Stomach (tissue), 9 donors: ENCODE results near the gene NTM. TPM values are rescaled to one million over a fixed set of nuclear protein-coding genes. Genes with fewer than 3 reads are reported as not detected.

ENCODE experiments used
- DNase-seq, 2 donors: peaks; one replicate each; pipeline versions ENCODE4 v3.0.0 to v3.0.0-alpha.2; 2013 to 2019
- H3K27ac ChIP-seq, 5 donors: fragments of 200-600 bp in 4 of 5; sonication (generic) in 4 of 5; one replicate each; pipeline ENCODE4 v1.5.1; 2013 to 2019; ENCODE audit warnings: mild to moderate bottlenecking in 1 of 5, moderate library complexity in 1 of 5
- H3K27me3 ChIP-seq, 3 donors: fragments of 200-600 bp; sonication (generic); one replicate each; pipeline ENCODE4 v1.5.1; 2017 to 2019; ENCODE audit warnings: mixed run types in 1 of 3
- H3K36me3 ChIP-seq, 4 donors: fragments of 200-600 bp; sonication (generic); 1 replicate in 3 of 4; 2 replicates in 1 of 4; pipeline ENCODE4 v1.5.1; 2016 to 2019
- H3K4me1 ChIP-seq, 4 donors: fragments of 200-600 bp; sonication (generic); one replicate each; pipeline ENCODE4 v1.5.1; 2016 to 2019
- H3K4me3 ChIP-seq, 4 donors: fragments of 200-600 bp; sonication (generic) in 3 of 4; one replicate each; pipeline ENCODE4 v1.5.1; 2016 to 2019; ENCODE audit warnings: mild to moderate bottlenecking in 1 of 4
- H3K9me3 ChIP-seq, 4 donors: fragments of 200-600 bp; sonication (generic); one replicate each; pipeline ENCODE4 v1.5.1; 2016 to 2019
- EP300 ChIP-seq: sonication (generic); formaldehyde crosslinking; IDR thresholded peaks from one replicate; pipeline ENCODE4 v1.6.1; 2017; ENCODE audit warnings: antibody characterized with exemption
- POLR2A ChIP-seq, 4 donors: fragments of 450-650 bp; IDR thresholded peaks; one replicate each; pipeline ENCODE4 v1.6.1; 2016; ENCODE audit warnings: antibody characterized with exemption in 4 of 4, control low read depth in 2 of 4, mild to moderate bottlenecking in 1 of 4, moderate library complexity in 1 of 4
- POLR2AphosphoS5 ChIP-seq, 3 donors: sonication (generic); formaldehyde crosslinking; IDR thresholded peaks; one replicate each; pipeline ENCODE4 v1.6.1; 2016; ENCODE audit warnings: antibody characterized with exemption in 3 of 3
- WGBS, 5 donors: extraction: QIAGEN DNeasy Blood & Tissue Kit in 3 of 5; methylation state at CpG; one replicate each; pipeline versions ENCODE4 v1.1.5 to v1.1.7; 2013 to 2018; 5-methylcytosine and 5-hydroxymethylcytosine counted together
- intact Hi-C: fragments of 100-400 bp; cut with DNase I; formaldehyde crosslinking; loops from one replicate; pipeline ENCODE4 v1.15.1; 2023; ENCODE audit warnings: low total_unique reads
- polyA plus RNA-seq, 3 donors: library from polyadenylated mRNA; stranded (reverse); fragments of 200-250 nt; gene quantifications; one replicate each; pipeline ENCODE4 v1.2.3, GENCODE V29; 2013
- total RNA-seq, 5 donors: library from RNA; depleted of rRNA; stranded (reverse); fragments of >200 nt; gene quantifications; one replicate each; pipeline versions ENCODE4 v1.1.0 to v1.2.3, GENCODE V29; 2014 to 2016
- TF ChIP-seq, protein P1 (sequence below), 7 experiments: fragments of 450-650 bp in 4 of 7; fragments of 200-600 bp in 3 of 7; sonication (generic) in 3 of 7; IDR thresholded peaks; one replicate each; pipeline ENCODE4 v1.5.1; 2016 to 2019; ENCODE audit warnings: antibody characterized with exemption in 7 of 7, control low read depth in 2 of 7, mild to moderate bottlenecking in 1 of 7
- donor health status: healthy with polysubstance abuse.
- donor health status: Bipolar disorder and iron deficiency.
- donor health status: healthy.

NTM gene
- total and polyA plus RNA-seq, 8 donors, result 0.50 to 8.4 (median 1.3) TPM; not detected in 3

- Histone ChIP-seq H3K27ac (no peak overlapping the region), H3K4me3 (no peak overlapping the region), H3K27me3 (no peaks in the 10 kb centered on the region), H3K9me3 (no peaks in the 10 kb centered on the region), H3K4me1 (no peaks in the 10 kb centered on the region), H3K36me3 (no peaks in the 10 kb centered on the region)
- no peak for DNase-seq
- no peak for TF ChIP-seq POLR2AphosphoS5 (IDR thresholded peaks at IDR 0.05)
- TF ChIP-seq, protein P1, sequence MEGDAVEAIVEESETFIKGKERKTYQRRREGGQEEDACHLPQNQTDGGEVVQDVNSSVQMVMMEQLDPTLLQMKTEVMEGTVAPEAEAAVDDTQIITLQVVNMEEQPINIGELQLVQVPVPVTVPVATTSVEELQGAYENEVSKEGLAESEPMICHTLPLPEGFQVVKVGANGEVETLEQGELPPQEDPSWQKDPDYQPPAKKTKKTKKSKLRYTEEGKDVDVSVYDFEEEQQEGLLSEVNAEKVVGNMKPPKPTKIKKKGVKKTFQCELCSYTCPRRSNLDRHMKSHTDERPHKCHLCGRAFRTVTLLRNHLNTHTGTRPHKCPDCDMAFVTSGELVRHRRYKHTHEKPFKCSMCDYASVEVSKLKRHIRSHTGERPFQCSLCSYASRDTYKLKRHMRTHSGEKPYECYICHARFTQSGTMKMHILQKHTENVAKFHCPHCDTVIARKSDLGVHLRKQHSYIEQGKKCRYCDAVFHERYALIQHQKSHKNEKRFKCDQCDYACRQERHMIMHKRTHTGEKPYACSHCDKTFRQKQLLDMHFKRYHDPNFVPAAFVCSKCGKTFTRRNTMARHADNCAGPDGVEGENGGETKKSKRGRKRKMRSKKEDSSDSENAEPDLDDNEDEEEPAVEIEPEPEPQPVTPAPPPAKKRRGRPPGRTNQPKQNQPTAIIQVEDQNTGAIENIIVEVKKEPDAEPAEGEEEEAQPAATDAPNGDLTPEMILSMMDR (IDR thresholded peaks at IDR 0.05), result no peak
- intact Hi-C loops, result no loop called here
- WGBS, 5 donors, result 86 to 88% (median 87%) methylated on average over 17 of the region's 17 CpGs
Observed at GRCh38 chr11:132256528-132257279, 886.3 kb downstream of the NTM start.

- H3K36me3 ChIP-seq, result no peaks in the 10 kb centered on the region
- TF ChIP-seq POLR2AphosphoS5 (IDR thresholded peaks at IDR 0.05), result no peak
- TF ChIP-seq POLR2A (IDR thresholded peaks at IDR 0.05), result no peak
- TF ChIP-seq, protein P1 (IDR thresholded peaks at IDR 0.05), result no peak
- TF ChIP-seq EP300, result no peak
- 77 to 84% (median 80%) methylated on average over 5 of the region's 5 CpGs for WGBS, 5 donors
- no peak overlapping the region for H3K4me3 ChIP-seq
- no peaks in the 10 kb centered on the region for H3K4me1 ChIP-seq
- H3K27me3 ChIP-seq, result no peaks in the 10 kb centered on the region
- H3K9me3 ChIP-seq, result no peaks in the 10 kb centered on the region
- intact Hi-C loops, result no loop called here
- DNase-seq, result no peak
- no peak overlapping the region for H3K27ac ChIP-seq
Observed at GRCh38 chr11:132257871-132258270, 887.5 kb downstream of the NTM start.

DNA sequence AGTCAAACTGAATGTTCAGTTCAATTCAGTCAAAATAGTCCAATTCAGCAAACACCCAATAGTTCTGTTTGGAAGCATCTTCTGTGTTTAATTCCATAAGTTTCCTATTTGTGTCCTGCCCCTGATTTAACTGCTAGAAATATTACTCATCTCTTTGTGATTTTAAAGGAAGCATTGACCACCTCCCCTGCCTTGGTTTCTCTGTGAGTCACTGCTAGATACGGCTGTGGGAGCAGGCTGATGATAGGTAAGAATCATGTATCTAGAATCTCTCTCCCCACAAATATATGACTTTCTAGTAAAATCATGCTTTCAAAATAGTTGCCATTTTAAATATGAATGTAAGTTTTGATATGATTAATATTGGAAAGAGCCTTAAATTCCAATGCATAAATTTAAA, 888.5 kb downstream of the NTM start:
- H3K27ac ChIP-seq, result no peak overlapping the region
- intact Hi-C loops, result no loop called here
- TF ChIP-seq POLR2AphosphoS5 (IDR thresholded peaks at IDR 0.05) (no peak), POLR2A (IDR thresholded peaks at IDR 0.05) (no peak), EP300 (no peak)
- TF ChIP-seq, protein P1 (IDR thresholded peaks at IDR 0.05), result no peak
- no peaks in the 10 kb centered on the region for H3K4me1 ChIP-seq
- DNase-seq, result no peak
- no peaks in the 10 kb centered on the region for H3K36me3 ChIP-seq
- no peak overlapping the region for H3K4me3 ChIP-seq
- no peaks in the 10 kb centered on the region for H3K27me3 ChIP-seq
- H3K9me3 ChIP-seq, result no peaks in the 10 kb centered on the region
- WGBS, 5 donors, result 81 to 88% (median 88%) methylated on average over 1 of the region's 1 CpG

DNA sequence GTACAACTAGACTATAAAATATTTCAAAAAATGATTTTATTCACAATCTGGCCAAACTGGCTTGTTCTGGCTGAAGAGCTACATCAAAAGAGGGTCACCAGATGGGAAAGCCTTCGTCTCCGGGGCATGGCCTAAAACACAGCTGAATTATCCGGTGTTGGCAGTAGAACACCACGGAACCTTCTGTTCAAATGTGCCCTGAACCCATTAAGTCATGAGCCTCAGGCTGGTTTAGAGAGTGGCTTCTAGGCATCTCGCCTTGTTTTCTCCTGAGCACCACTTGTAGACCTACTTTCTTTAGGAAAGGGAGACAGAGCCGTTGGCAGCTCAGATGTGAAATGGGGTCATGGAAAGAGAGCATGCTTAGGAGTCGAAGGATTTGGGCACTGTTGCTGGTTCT, 890.2 kb downstream of the NTM start:
- WGBS, 5 donors, result 88 to 91% (median 90%) methylated on average over 7 of the region's 7 CpGs

More for the DNA sequence above, 890.2 kb downstream of the NTM start:
- DNase-seq, result no peak
- Histone ChIP-seq H3K27me3 (peaks cover 0 to 3% (median 0%) of the 10 kb centered on the region in 3 donors), H3K36me3 (no peaks in the 10 kb centered on the region), H3K27ac (no peak overlapping the region), H3K9me3 (no peaks in the 10 kb centered on the region), H3K4me3 (no peak overlapping the region), H3K4me1 (no peaks in the 10 kb centered on the region)
- intact Hi-C loops, result no loop called here
- no peak for TF ChIP-seq EP300
- TF ChIP-seq, protein P1 (IDR thresholded peaks at IDR 0.05), result no peak
- TF ChIP-seq POLR2A (IDR thresholded peaks at IDR 0.05), result no peak
- no peak for TF ChIP-seq POLR2AphosphoS5 (IDR thresholded peaks at IDR 0.05)
